Activated CD8-positive, alpha-beta memory T cell treated with anti-CD3 and anti-CD28 coated beads for 36 hours (primary cell): ENCODE data around the gene INO80. TPM values are rescaled to one million over a fixed set of nuclear protein-coding genes. Genes with fewer than 3 reads are reported as not detected.
"Not testable (repeated sequence)": the region's sequence is repeated elsewhere in the genome, so short reads cannot be mapped to it uniquely, and the experiment has no call there.

Experiments used
- CTCF ChIA-PET: fragments of 350-600 bp; sonication (Branson Sonifier 250); formaldehyde crosslinking; loops from one replicate; lab custom pipeline; 2021; ENCODE audit warnings: antibody characterized with exemption; lab: Charles Lee
- POLR2A ChIA-PET: fragments of 350-600 bp; sonication (Branson Sonifier 250); formaldehyde crosslinking; loops from one replicate; lab custom pipeline; 2021; ENCODE audit warnings: antibody characterized with exemption; lab: Charles Lee
- total RNA-seq, 2 experiments: library from RNA; stranded (reverse); gene quantifications; one replicate each; pipeline ENCODE4 v1.2.3, GENCODE V29; 2021

INO80 gene
- total RNA-seq, result 10 to 100 TPM; 27.3 to 29.2 TPM

GRCh38 chr15:41116116-41116961, at the start of gene INO80:
Gene INO80, minus strand, starts transcription at chr15:41116280. Its CDS starts 19,970 bp downstream, at chr15:41096310.
- CTCF ChIA-PET, result interaction anchor here (1.3 kb wide), 1 partner anchor 114 kb away, joined by 5 read pairs; the partner anchor contains the start of genes CHP1 and EXD1
- POLR2A ChIA-PET, result interaction anchor here (0.5 to 1.6 kb wide), 4 partner anchors 29 to 547 kb away, joined by 3 to 6 read pairs (median 4); partner anchors contain the start of genes CHP1 and RPUSD2

GRCh38 chr15:41161736-41162135, 45.7 kb upstream of the INO80 start:
- POLR2A ChIA-PET, result no interaction called here

GRCh38 chr15:41161336-41161735, 45.3 kb upstream of the INO80 start:
- ChIA-PET CTCF (no interaction called here), POLR2A (no interaction called here)

More at GRCh38 chr15:41161736-41162135, 45.7 kb upstream of the INO80 start:
- CTCF ChIA-PET, result no interaction called here

GRCh38 chr15:41160639-41161315, 44.7 kb upstream of the INO80 start:
- CTCF ChIA-PET, result no interaction called here
- POLR2A ChIA-PET, result no interaction called here

GRCh38 chr15:41154412-41154811, 38.3 kb upstream of the INO80 start:
- ChIA-PET POLR2A (no interaction called here), CTCF (no interaction called here)

GRCh38 chr15:41153733-41154132, 37.7 kb upstream of the INO80 start:
- ChIA-PET CTCF (interaction anchor here (0.6 kb wide), 1 partner anchor 16 kb away, joined by 4 read pairs; no protein-coding TSS in a partner anchor), POLR2A (no interaction called here)

- ChIA-PET CTCF (no interaction called here), POLR2A (interaction anchor here (0.5 kb wide), 1 partner anchor 611 kb away, joined by 5 read pairs; no protein-coding TSS in a partner anchor)
Measured at GRCh38 chr15:41151451-41152005, 35.4 kb upstream of the INO80 start.

GRCh38 chr15:41150279-41150678, 34.2 kb upstream of the INO80 start:
- POLR2A ChIA-PET, result no interaction called here
- CTCF ChIA-PET, result no interaction called here

- CTCF ChIA-PET, result interaction anchor here (1.6 kb wide), 1 partner anchor 241 kb away, joined by 3 read pairs; no protein-coding TSS in a partner anchor
- POLR2A ChIA-PET, result no interaction called here
Measured at GRCh38 chr15:41148065-41148464, 32.0 kb upstream of the INO80 start.

- ChIA-PET CTCF (interaction anchor here (1.3 kb wide), 2 partner anchors 136 to 245 kb away, joined by 3 to 4 read pairs; partner anchors contain the start of gene VPS18), POLR2A (no interaction called here)
Measured at GRCh38 chr15:41139619-41140018, 23.5 kb upstream of the INO80 start.

- POLR2A ChIA-PET, result not testable (repeated sequence)
- CTCF ChIA-PET, result interaction anchor here (1.3 kb wide), 1 partner anchor 244 kb away, joined by 4 read pairs; the partner anchor contains the start of gene VPS18
Measured at GRCh38 chr15:41139112-41139511, 23.0 kb upstream of the INO80 start.

- CTCF ChIA-PET, result interaction anchor here (0.6 kb wide), 1 partner anchor 71 kb away, joined by 4 read pairs; no protein-coding TSS in a partner anchor
- POLR2A ChIA-PET, result not testable (repeated sequence)
Measured at GRCh38 chr15:41135580-41135979, 19.5 kb upstream of the INO80 start.

- ChIA-PET POLR2A (no interaction called here), CTCF (no interaction called here)
Measured at GRCh38 chr15:41133454-41133853, 17.4 kb upstream of the INO80 start.

- CTCF ChIA-PET, POLR2A ChIA-PET: not testable (repeated sequence)
Measured at GRCh38 chr15:41132094-41132493, 16.0 kb upstream of the INO80 start.

- CTCF ChIA-PET, result interaction anchor here (0.6 kb wide), 1 partner anchor 617 kb away, joined by 3 read pairs; no protein-coding TSS in a partner anchor
Measured at GRCh38 chr15:41128174-41128902, 12.3 kb upstream of the INO80 start.

GRCh38 chr15:41125931-41126642, 10.0 kb upstream of the INO80 start:
- CTCF ChIA-PET, result interaction anchor here (0.6 kb wide), 1 partner anchor 37 kb away, joined by 3 read pairs; no protein-coding TSS in a partner anchor
- POLR2A ChIA-PET, result no interaction called here

More at GRCh38 chr15:41128174-41128902, 12.3 kb upstream of the INO80 start:
- POLR2A ChIA-PET, result no interaction called here

GRCh38 chr15:41125063-41125669, 9.1 kb upstream of the INO80 start:
- CTCF ChIA-PET, result no interaction called here
- POLR2A ChIA-PET, result no interaction called here

GRCh38 chr15:41124058-41124457, 8.0 kb upstream of the INO80 start:
- CTCF ChIA-PET, result interaction anchor here (0.7 kb wide), 1 partner anchor 14 kb away, joined by 3 read pairs; no protein-coding TSS in a partner anchor

More at GRCh38 chr15:41124058-41124457, 8.0 kb upstream of the INO80 start:
- POLR2A ChIA-PET, result no interaction called here
